AML-193 (cell line): ENCODE data around the gene CENPT.
"Not testable (repeated sequence)": the region's sequence is repeated elsewhere in the genome, so short reads cannot be mapped to it uniquely, and the experiment has no call there.

Experiments used
- DNase-seq, 2 experiments: peaks; one replicate each; lab custom pipeline; 2025; lab: John Stamatoyannopoulos, UW

The CENPT gene

DNA sequence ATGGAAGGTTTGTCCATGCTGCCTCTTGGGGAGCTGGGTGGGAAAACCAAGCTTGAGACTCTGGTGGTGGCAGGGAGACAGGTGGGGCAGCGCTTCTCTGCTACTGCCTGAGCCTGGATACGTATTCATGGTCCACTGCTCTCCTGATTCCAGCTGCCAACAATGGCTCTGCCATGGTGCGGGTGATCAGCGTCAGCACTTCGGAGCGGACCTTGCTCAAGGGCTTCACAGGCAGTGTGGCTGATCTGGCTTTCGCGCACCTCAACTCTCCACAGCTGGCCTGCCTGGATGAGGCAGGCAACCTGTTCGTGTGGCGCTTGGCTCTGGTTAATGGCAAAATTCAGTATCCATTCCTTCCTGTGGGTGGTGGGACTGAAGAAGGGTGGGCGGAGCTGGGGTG, 29.6 kb upstream of the CENPT start:
- DNase-seq: no peak

DNA sequence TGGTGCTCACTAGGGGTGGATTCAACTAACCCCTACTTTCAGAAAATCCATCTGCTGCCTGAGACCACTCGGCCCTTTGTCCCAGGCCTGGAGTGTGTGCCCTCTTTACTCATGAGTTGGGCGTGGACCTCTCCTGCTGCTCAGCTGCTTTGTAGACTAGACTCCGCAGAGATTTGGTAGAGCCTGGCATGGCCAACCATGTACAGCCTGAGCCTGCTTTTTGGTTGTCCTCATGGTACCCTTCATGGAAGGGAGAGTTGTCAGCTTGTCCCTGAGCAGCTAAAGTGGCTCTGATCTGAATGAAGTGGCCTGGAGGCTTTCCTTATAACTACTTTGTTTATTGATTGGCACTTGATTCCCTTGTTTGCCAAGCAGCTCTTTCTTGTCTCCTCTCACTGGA, 26.9 kb upstream of the CENPT start:
- DNase-seq: no peak

DNA sequence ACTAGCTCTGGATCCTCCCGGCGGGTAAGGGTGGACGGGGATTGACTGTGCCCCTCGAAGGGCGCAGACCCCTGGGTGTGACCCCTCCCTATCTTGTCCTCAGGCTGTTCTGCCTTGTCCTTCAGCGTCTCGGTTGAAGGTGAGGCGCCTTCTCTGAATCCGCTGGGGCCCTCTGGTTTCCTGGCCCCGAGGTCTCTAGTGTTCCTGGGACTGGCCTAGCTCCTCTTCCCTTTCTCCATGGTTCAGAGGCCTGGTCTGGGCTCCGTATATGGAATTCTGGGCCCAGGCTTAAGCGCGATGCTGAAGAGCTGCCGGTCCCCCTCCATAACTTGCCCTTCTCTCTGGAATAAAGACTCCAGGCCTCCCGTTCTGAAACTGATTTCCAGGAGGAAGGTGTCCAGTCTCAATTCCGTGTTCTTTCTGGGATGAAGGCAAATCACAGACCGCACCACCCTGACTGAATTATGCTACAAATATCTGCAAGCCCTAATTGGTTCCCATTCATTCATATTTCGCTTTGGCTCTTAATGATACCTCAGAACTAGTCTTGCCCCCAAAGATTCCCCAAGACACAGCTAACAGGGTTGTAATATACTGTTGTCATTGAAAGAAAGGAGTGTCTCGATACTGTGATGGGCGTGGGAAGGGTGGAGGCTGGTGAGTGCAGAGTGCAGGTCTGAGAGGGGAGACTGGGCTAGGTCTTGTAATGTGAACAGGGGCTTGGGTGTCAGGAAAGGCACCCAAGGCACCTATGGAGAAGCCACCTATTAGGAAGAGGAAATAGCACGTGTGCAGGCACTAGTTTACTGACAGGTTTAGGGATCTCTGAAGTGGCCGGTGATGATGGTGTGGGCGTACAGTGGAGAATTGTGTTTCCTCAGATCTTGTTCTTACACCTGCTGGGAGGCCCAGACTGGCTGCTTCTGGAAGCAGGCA, 26.2 kb upstream of the CENPT start:
- DNase-seq: no peak

DNA sequence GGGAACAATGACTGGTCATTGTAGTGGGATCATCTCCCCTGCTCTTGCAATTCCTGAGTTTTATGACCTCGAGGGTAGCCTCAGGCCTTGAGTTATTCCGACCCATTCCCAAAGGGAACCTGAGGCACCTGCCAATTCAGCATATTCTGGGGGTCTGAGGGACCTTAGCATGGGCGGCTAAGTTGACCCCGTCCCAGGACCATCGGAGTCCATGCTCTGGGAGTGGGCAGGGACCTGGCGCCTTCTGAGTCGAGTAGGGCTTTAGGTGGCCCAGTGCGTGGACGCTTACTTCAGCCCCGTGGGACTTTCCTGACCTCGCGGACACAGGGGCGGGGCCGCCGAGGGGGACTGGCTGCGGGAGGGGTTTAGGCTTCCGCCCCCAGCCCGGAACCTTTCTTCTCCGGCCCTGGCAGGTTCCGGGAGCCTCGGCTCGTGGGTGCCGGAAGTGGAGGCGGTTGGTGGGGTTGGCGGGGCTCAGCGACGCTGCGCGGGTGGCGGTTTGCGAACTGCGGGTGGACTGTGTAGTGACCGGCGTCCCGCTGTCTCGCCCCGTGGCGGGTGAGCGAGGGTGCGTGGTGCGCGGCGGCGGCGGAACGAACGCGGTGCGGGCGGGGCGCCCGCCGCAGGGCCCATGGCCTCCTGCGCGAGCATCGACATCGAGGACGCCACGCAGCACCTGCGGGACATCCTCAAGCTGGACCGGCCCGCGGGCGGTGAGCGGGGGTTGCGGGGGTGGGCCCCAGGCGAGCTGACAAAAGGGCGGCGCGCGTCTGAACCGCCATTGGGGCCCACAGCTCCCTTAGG, 25.3 kb upstream of the CENPT start, which contains the start of gene EDC4:
EDC4 (plus strand) TSS at position 422 of the 804 bp plus-strand sequence; CDS start at position 632, 210 bp downstream.
- peak; percentile 50 to 57 for DNase-seq

- DNase-seq: no peak
Observed at GRCh38 chr16:67872131-67872630, 24.7 kb upstream of the CENPT start.

DNA sequence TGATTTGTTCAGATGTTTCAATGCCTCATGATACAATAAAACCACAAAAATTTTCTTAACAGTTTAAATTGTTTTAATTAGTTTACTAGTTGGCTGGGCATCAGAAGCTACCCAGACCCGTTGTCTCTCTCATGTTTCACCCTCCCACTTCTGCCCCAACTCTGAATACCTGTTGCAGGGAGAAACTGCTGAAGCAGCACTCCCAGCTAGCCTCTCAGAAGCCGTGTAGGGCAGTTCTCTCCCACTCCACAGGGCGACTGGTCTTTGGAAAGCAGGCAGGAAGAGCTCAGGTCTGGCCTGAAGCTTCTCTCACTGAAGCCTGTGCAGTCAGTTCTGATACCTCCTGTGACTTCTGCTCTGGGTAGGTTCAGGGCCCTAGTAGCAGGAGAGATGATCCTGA, 23.8 kb upstream of the CENPT start:
- DNase-seq: no peak

DNA sequence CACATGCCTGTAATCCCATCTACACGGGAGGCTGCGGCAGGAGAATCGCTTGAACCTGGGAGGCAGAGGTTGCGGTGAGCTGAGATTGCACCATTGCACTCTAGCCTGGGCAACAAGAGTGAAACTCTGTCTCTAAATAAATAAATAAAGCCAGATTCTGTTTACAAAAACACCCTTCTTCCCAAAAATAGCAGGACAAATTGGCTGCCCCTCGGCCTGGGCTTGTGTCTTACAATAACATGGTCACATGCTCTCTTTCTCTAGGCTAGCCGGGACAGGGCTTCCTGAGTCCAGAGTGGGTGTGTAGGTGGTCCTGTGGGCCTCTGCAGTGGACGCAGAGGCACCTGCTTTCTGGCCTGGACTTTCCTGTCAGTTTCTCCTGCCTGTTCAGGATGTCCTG, 22.2 kb upstream of the CENPT start:
- DNase-seq: no peak

DNA sequence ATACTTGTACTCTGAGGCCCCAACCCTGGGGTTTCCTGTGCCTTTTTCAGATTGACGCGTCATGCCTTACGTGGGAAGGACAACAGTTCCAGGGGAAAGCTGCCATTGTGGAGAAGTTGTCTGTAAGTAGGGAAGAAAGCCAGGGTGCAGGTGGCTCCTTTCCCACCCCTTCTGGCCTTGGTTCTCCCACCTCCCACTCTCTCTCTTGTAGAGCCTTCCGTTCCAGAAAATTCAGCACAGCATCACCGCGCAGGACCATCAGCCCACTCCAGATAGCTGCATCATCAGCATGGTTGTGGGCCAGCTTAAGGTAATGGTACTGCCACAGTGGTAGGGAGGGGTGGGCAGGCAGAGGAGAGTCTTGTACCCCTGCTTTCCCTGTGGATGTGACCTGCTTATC, 20.8 kb upstream of the CENPT start:
- no peak for DNase-seq

GRCh38 chr16:67865318-67865717, 17.8 kb upstream of the CENPT start:
- DNase-seq: peak; percentile 16 to 36

DNA sequence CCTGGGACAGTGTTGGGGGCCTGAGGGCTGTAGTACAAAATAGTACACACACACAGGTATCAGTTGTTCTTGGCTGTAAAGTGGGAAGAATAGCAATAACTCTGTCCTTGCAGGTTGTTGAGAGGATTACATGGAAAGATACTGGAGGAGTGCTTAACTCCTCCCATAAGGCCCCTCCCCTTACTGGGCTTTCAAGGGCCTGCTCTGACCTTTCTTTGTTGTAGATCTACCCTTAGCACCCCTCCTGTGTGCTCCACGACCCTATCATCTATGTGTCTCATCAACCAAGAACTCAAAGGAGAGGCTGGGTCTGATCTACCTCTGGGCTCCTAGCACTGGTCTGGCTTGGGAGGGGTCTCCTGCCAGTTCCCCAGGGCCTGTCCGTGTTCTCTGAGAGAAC, 17.1 kb upstream of the CENPT start:
- no peak for DNase-seq

DNA sequence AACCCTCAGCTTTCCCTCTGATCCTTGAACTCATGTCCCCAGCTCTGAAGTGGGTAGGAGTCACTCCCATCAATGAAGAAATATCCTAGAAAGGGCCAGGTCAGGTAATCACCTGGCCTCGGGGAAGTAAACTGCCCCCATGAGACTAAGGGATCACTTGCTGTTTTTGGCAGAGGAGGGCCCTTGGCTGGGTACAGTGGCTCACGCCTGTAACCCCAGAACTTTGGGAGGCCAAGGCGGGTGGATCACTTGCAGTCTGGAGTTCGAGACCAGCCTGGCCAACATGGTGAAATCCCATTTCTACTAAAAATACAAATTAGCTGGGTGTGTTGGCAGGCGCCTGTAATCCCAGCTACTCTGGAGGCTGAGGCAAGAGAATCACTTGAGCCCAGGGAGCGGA, 16.6 kb upstream of the CENPT start:
- not testable (repeated sequence) for DNase-seq

- DNase-seq: no peak
Observed at GRCh38 chr16:67862623-67863583, 15.4 kb upstream of the CENPT start.

- no peak for DNase-seq
Observed at GRCh38 chr16:67861877-67862276, 14.4 kb upstream of the CENPT start.

DNA sequence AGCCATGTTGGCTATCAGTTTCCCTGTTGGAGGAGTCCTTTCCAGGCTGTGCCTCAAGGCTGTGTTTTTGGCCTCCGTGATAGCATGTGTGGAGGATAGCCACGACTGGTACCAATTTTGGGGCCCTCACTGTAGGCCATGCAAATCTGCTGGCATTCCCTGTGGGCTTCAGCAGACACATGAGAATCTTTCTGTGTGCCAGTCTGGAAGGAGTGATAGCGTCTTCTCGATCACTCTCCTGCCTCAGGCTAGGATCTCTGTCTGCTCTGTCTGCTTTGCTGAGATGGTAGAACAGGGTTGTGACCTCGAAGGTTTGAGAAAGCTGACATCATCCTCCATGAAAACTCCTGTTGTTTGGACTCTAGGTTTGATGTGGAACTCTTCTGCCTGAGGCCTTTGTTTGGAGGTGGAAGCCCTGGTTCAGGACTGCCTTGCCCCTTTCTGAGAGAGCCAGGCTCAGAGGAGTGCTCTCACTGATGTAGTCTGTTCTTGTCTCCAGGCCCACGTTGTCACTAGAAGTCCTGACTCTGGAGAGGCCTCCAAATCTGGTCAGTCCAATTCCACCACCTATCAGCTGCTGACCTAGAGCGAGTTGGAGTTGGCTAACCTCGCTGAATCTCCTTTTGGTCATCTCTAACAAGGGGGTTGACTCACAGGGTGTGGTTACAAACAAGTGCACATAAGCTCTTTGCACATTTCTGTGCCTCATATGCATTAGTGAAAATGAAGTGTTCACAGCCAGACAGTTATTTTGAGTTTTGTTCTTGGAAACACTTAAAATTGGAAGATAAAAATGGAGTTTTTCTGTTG, 13.3 kb upstream of the CENPT start:
- DNase-seq: no peak

DNA sequence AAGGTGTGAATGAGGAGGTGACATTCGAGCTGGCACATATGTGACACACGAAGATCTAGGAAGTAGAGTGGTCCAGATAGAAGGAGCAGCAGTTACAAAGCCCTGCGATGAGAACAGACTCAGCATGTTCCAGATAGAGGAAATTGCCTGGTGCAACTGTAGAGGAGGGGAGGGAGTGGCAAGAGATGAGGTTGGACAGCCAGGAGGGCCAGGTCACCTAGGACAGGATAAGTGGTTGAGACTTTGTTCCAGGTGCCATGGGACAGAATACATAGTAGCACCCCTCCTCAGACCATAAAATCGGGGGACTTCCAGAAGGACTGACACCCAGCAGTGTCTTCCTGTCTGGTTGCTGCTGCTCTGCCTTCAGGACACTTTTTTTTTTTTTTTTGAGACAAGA, 11.0 kb upstream of the CENPT start:
- no peak for DNase-seq

DNA sequence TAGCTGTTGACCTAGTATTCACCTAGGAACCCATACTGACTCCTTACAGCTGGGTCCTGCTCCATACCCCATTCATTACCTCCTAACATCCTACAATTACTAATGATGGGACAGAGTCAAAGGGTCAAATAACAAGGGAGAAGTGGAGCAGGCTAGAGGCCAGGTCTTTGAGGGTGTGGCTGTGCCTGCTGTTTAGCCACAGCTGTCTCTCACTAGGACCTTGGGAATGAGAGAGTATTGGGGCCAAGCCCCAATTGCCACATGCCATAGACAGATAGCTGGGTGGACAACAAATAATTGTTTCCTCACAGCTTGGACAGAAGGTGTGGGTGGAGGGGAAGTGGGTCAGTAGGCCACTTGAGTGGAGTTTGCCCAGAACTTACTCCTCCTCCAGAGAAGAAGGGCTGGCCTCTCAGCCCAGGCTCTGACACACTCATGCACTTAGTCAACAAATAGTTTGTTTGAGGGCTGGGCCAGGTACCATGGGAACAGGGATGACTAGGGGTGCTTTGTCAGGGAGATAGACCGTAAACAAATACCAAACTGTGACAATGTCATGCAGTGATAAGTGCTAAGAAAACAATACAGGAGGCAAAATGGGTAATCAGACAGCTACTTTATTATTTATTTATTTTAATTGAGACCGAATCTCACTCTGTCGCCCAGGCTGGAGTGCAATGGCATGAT, 10.2 kb upstream of the CENPT start:
- no peak for DNase-seq

DNA sequence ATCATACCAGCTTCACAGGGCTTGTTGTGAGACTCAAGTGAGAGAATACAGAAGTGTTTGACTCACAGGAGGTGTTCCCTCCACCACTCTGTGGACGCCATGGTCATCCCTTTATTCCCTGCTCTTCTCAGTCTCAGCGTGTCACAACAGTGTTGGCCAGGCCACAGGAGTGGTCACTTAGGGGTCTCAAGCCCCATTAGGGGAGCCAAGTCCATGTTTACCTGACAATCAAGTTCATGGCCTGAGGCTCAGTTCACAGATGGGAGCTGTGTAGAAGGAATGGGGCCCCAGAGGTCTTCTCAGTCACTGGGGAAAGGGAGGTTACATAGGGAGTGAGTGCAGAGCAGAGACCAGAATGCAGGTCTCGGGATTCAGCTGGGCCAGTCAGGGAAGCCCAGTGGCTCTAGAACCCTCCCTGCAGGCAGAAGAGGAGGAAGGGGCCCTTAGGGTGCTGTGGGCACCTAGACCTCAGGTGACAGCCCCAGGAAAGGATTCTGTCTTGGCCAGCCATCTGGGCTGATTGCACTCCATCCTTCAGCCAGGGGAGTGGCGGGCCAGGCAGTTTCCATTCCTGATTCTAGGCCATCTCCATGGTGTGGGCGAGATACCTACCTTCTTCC, 9.5 kb upstream of the CENPT start:
- DNase-seq: no peak

DNA sequence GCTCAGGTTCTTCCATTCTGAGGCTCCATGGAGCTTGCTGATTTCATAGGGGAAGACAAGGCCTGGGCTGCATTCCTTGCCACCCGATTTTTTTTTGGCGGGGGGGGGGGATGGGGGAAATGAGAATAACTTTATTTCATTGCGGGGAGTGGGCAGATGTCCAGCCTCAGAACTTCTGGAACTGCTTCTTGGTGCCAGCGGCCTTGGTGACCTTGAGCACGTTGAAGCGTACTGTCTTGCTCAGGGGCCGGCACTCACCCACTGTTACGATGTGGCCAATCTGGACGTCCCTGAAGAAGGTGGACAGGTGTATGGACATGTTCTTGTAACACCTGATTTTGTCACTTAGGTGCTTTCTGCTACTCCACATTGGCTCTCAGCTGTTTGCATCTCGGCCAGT, 8.3 kb upstream of the CENPT start:
- no peak for DNase-seq

DNA sequence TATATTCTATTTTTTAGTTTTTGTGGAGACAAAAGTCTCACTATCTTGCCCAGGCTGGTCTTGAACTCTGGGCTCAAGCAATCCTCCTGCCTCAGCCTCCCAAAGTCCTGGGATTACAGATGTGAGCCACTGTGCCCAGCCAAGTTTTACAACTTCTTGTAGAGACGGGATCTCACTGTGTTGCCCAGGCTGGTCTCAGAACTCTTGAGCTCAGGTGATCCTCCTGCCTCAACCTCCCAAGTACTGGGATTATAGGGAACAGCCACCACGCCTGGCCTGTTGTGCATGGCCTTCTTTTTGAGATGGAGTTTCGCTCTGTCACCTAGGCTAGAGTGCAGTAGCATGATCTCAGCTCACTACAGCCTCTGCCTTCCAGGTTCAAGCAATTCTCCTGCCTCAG, 6.2 kb upstream of the CENPT start:
- no peak for DNase-seq

DNA sequence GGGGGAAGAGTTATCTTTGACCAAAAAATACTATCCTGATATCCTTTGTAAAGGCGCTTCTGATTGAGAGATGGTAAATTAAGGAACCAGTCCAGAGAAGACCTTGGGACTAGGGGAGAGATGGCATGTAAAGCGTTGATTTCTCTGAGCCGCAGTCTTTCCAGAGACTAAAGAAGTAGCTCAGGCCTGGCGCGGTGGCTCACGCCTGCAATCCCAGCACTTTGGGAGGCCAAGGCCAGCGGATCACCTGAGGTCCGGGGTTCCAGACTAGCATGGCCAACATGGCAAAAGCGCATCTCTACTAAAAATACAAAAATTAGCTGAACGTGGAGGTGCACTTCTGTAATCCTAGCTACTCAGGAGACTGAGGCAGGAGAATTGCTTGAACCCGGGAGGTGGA, 625 bp upstream of the CENPT start:
- DNase-seq: no peak
